ENCODE measurements around the gene NAT16. TPM values are rescaled to one million over a fixed set of nuclear protein-coding genes. Genes with fewer than 3 reads are reported as not detected.
"Not testable (repeated sequence)": the region's sequence is repeated elsewhere in the genome, so short reads cannot be mapped to it uniquely, and the experiment has no call there.

Gene NAT16
- total and polyA plus RNA-seq, 7 experiments from 2014 or later: not detected

DNA sequence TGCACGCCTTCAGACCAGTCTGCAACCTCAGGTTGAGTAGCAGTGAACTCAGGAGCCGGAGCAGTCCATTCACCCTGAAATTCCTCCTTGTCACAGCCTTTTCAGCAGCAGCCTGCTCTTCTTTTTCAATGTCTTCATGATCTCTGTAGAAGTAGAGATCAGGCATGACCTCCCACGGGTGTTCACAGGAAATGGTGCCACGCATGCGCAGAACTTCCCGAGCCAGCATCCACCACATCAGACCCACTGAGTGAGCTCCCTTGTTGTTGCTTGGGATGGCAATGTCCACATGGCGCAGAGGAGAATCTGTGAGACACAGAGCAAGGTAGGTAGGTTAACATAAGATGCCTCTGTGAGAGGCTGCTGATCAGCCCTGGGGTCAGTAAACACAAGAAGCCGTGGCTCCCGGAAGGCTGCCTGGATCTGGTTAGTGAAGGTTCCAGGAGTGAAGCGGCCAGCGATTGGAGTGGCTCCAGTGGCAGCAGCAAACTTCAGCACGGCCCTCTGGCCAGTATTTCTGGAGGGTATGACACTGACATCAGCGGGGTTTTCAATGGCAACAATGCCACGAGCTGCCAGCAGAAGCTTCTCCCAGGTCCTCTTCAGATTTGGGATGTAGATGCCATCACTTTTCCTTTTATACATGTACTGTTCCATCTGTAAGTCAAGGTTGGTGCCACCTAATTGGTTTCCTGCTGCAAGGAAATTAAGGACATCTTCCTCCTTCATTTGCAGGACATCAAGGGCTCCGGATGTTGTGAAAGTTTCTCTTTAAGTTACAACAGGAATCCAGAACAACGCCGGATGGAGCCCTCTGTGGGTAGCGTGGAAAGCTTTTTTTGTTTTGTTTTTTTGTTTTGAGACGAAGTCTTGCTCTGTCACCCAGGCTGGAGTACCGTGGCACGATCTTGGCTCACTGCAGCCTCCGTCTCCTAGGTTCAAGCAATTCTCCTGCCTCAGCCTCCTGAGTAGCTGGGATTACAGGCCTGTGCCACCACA lies 23.9 kb upstream of the NAT16 start:
- peak overlapping the region; percentile 27 to 86 (median 74) for H3K4me3 Mint-ChIP-seq
- H3K4me1 ChIP-seq (ENCODE audit: control insufficient read depth in 2 of 2, insufficient read depth in 2 of 2, low read length in 2 of 2); H3K9me3 Mint-ChIP-seq; H3K9me3 ChIP-seq (ENCODE audit: control insufficient read depth in 2 of 3, low read length in 3 of 3); H3K36me3 ChIP-seq (ENCODE audit: control insufficient read depth in 2 of 3, insufficient read depth in 3 of 3, low read length in 3 of 3); H3K27me3 ChIP-seq (ENCODE audit: control insufficient read depth in 2 of 2, insufficient read depth in 2 of 2, low read length in 2 of 2); H3K27ac ChIP-seq (ENCODE audit: low read depth, low read length): not testable (repeated sequence)
- peak overlapping the region; percentile 17 for H3K4me3 ChIP-seq (ENCODE audit: low read length)
- ChIA-PET POLR2A (interaction anchor here (1.4 to 3.0 kb wide), 5 partner anchors 9 to 40 kb away, joined by 5 to 16 read pairs (median 7); partner anchors contain the start of genes FIS1, PLOD3 and ZNHIT1), CTCF (interaction anchor here (0.6 to 3.1 kb wide), 3 partner anchors 11 to 60 kb away, joined by 3 to 14 read pairs (median 9); partner anchors contain the start of genes PLOD3 and ZNHIT1)
- H3K36me3 Mint-ChIP-seq: peaks cover 0 to 21% (median 8%) of the 10 kb centered on the region in 5 donors
- peaks cover 19 to 39% (median 28%) of the 10 kb centered on the region in 5 donors for H3K27me3 Mint-ChIP-seq
- H3K4me1 Mint-ChIP-seq: peaks cover 0 to 22% (median 16%) of the 10 kb centered on the region in 7 donors
- peak in 6 of 9 donors; percentile 28 to 47 (median 39) for DNase-seq
- intact Hi-C loops (cut with micrococcal nuclease): loop anchor here in 1 of 2 donors (1.0 kb wide), 1 partner anchor 12 kb away; no protein-coding TSS in a partner anchor
- ATAC-seq: peak; percentile 47
- peak overlapping the region; percentile 51 to 93 (median 82) for H3K27ac Mint-ChIP-seq

DNA sequence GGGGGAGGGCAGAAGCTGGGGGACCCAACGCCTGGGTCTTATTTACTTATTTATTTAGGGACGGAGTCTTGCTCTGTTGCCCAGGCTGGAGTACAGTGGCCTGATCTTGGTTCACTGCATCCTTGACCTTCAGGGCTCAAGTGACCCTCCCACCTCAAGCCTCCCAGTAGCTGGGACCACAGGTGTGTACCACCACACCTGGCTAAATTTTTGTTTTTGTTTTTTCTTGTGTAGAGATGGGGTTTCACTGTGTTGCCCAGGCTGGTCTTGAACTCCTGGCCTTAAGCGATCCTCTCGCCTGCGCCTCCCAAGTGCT lies 22.5 kb upstream of the NAT16 start:
- no peak for ATAC-seq
- H3K36me3 ChIP-seq (ENCODE audit: control insufficient read depth in 2 of 3, insufficient read depth in 3 of 3, low read length in 3 of 3): no peaks in the 10 kb centered on the region
- peaks cover 0 to 7% of the 10 kb centered on the region in 2 donors for H3K27me3 ChIP-seq (ENCODE audit: control insufficient read depth in 2 of 2, insufficient read depth in 2 of 2, low read length in 2 of 2)
- peak overlapping the region in 2 of 10 donors; percentile 65 to 79 for H3K4me3 Mint-ChIP-seq
- no peak overlapping the region for H3K27ac ChIP-seq (ENCODE audit: low read depth, low read length)
- CTCF ChIA-PET: interaction anchor here (2.6 kb wide), 1 partner anchor 10 kb away, joined by 9 read pairs; no protein-coding TSS in a partner anchor
- no peaks in the 10 kb centered on the region for H3K9me3 Mint-ChIP-seq
- no peak for DNase-seq
- H3K27me3 Mint-ChIP-seq: peaks cover 19 to 41% (median 28%) of the 10 kb centered on the region in 5 donors
- intact Hi-C loops (cut with micrococcal nuclease): no loop called here
- no peak overlapping the region for H3K27ac Mint-ChIP-seq
- peaks cover 0 to 2% of the 10 kb centered on the region in 2 donors for H3K4me1 ChIP-seq (ENCODE audit: control insufficient read depth in 2 of 2, insufficient read depth in 2 of 2, low read length in 2 of 2)
- peaks cover 0 to 22% (median 16%) of the 10 kb centered on the region in 7 donors for H3K4me1 Mint-ChIP-seq
- H3K9me3 ChIP-seq (ENCODE audit: control insufficient read depth in 2 of 3, low read length in 3 of 3): no peaks in the 10 kb centered on the region
- no peak overlapping the region for H3K4me3 ChIP-seq (ENCODE audit: low read length)
- peaks cover 0 to 12% (median 1%) of the 10 kb centered on the region in 5 donors for H3K36me3 Mint-ChIP-seq
- POLR2A ChIA-PET: interaction anchor here (2.0 to 3.0 kb wide), 2 partner anchors 14 to 41 kb away, joined by 8 to 16 read pairs; partner anchors contain the start of genes PLOD3 and ZNHIT1

DNA sequence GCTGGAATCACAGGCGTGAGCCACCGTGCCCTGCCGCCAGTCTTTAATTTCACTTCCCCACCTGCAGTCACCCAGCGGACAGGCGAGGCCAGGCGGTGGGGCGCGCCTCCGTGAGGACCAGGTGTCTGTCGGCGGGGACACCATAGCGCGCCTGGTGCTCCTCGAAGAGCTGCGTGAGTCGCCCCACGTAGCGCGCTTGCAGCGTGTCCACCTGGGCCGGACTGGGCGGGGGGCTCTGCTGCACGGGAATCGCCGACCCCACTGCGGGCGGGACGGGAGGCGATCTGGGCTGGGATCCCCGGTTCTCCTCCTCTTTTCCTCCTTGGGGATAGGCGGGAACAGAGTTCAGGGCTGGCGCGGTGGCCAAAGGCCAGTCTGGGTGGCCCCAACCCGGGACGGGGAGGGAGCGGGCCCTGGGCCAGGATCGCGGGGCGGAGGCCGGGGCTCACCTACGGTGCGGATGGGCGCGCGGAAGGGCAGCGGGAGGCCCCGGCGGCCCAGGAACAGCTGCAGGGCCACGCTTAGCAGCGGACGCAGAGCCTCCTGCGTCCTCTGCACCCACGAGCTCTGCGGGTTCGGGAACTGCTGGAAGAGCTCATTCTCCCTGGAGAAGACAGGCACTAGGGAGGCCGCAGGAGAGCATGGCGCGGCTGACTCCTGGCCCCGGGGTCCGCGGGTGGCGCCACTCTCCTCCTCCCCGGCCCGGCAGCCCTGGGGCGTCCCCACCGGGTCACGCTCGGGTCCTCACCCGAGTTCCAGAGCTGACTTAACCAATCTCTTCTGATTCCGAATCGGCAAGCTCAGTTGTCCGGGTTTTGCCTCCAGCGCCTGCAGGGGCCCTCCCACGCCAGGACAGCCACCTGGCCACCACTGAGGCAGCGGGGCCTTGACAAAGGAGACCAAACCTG lies 21.9 kb upstream of the NAT16 start:
- ChIA-PET POLR2A (interaction anchor here (0.8 to 2.0 kb wide), 2 partner anchors 16 to 42 kb away, joined by 5 to 8 read pairs; partner anchors contain the start of genes PLOD3 and ZNHIT1), CTCF (interaction anchor here (1.1 to 2.6 kb wide), 2 partner anchors 9 to 58 kb away, joined by 5 to 9 read pairs; no protein-coding TSS in a partner anchor)
- H3K4me1 ChIP-seq (ENCODE audit: control insufficient read depth in 2 of 2, insufficient read depth in 2 of 2, low read length in 2 of 2): peaks cover 0 to 2% of the 10 kb centered on the region in 2 donors
- H3K9me3 ChIP-seq (ENCODE audit: control insufficient read depth in 2 of 3, low read length in 3 of 3): no peaks in the 10 kb centered on the region
- peaks cover 0 to 7% of the 10 kb centered on the region in 2 donors for H3K27me3 ChIP-seq (ENCODE audit: control insufficient read depth in 2 of 2, insufficient read depth in 2 of 2, low read length in 2 of 2)
- Mint-ChIP-seq H3K4me1 (peaks cover 0 to 22% (median 16%) of the 10 kb centered on the region in 7 donors), H3K27me3 (peaks cover 19 to 43% (median 29%) of the 10 kb centered on the region in 5 donors), H3K27ac (no peak overlapping the region), H3K9me3 (no peaks in the 10 kb centered on the region), H3K36me3 (peaks cover 0 to 12% (median 1%) of the 10 kb centered on the region in 5 donors), H3K4me3 (peak overlapping the region in 6 of 10 donors; percentile 23 to 65 (median 42))
- intact Hi-C loops (cut with micrococcal nuclease): no loop called here
- ATAC-seq: no peak
- no peak overlapping the region for H3K4me3 ChIP-seq (ENCODE audit: low read length)
- H3K27ac ChIP-seq (ENCODE audit: low read depth, low read length): no peak overlapping the region
- DNase-seq: no peak
- no peaks in the 10 kb centered on the region for H3K36me3 ChIP-seq (ENCODE audit: control insufficient read depth in 2 of 3, insufficient read depth in 3 of 3, low read length in 3 of 3)

DNA sequence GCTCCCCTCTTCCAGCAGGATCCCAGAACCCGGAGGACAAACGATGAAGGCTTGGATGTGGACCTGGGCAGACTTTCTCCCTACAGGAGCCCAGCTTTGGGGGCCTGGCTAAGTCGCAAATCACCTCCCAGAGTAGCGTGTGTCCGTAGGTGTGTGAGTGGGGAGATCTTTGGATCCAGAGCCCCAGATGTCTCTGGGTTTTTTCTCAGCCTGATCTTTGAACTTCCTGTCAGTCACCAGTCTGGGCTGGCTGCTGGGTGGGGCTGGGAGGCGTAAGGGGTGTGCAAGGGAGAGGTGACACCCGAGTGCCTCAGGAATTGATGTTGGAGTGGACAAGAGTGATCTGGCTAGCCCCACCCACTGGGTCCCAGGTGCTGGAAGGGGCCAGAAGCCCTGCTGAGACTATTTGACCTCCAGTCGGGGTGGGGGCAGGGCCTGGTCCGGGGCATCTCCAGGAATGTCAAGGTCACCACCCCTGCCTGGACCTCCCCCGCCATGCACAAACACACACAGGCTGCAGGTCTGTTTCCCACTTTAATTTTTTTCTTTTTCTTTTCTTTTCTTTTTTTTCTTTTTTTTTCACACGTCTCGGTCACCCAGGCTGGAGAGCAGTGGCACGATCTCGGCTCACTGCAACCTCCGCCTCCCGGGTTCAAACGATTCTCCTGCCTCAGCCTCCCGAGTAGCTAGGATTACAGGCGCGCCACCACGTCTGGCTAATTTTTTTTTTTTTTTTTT lies 20.9 kb upstream of the NAT16 start, which contains the start of gene MOGAT3:
Gene MOGAT3 (minus strand): TSS at position 175 of the 738 bp plus-strand sequence. CDS start 182 bp downstream, outside the sequence.
- no peaks in the 10 kb centered on the region for H3K36me3 ChIP-seq (ENCODE audit: control insufficient read depth in 2 of 3, insufficient read depth in 3 of 3, low read length in 3 of 3)
- Mint-ChIP-seq H3K27me3 (peaks cover 19 to 43% (median 29%) of the 10 kb centered on the region in 5 donors), H3K27ac (no peak within 1 kb of the TSS), H3K36me3 (peaks cover 0 to 5% (median 1%) of the 10 kb centered on the region in 5 donors), H3K9me3 (no peaks in the 10 kb centered on the region), H3K4me3 (peak within 1 kb of the TSS in 8 of 10 donors; percentile 42 to 69 (median 56)), H3K4me1 (peaks cover 0 to 22% (median 16%) of the 10 kb centered on the region in 7 donors)
- H3K9me3 ChIP-seq (ENCODE audit: control insufficient read depth in 2 of 3, low read length in 3 of 3): no peaks in the 10 kb centered on the region
- peaks cover 0 to 2% of the 10 kb centered on the region in 2 donors for H3K4me1 ChIP-seq (ENCODE audit: control insufficient read depth in 2 of 2, insufficient read depth in 2 of 2, low read length in 2 of 2)
- H3K27ac ChIP-seq (ENCODE audit: low read depth, low read length): no peak within 1 kb of the TSS
- H3K27me3 ChIP-seq (ENCODE audit: control insufficient read depth in 2 of 2, insufficient read depth in 2 of 2, low read length in 2 of 2): peaks cover 0 to 7% of the 10 kb centered on the region in 2 donors
- ChIA-PET POLR2A (interaction anchor here (0.6 to 1.0 kb wide), 2 partner anchors 22 to 53 kb away, joined by 3 read pairs; no protein-coding TSS in a partner anchor), CTCF (interaction anchor here (0.9 to 1.1 kb wide), 2 partner anchors 8 to 57 kb away, joined by 3 to 5 read pairs; no protein-coding TSS in a partner anchor)
- no peak within 1 kb of the TSS for H3K4me3 ChIP-seq (ENCODE audit: low read length)
- ATAC-seq (no peak), DNase-seq (no peak)
- intact Hi-C loops (cut with micrococcal nuclease): no loop called here

DNA sequence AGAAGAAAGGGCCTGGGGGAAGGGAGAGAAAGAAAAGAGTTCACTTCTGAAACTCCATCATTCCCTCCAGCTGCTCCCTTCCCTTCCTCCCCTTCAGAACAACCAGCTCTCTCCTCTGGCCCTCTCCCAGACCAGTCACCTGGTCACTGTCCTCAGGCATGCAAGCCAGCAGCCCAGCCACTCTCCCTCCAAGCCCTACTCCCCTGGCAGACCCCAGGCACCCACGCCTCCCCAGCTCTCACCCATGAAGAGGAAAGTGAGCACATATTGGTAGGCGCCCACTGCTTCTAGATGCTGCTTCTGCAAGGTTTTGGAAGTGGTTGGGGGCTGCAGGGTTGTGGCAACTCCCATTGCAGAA lies 20.4 kb upstream of the NAT16 start:
- ATAC-seq (no peak), DNase-seq (no peak)
- Mint-ChIP-seq H3K36me3 (peaks cover 0 to 4% (median 0%) of the 10 kb centered on the region in 5 donors), H3K27me3 (peaks cover 19 to 43% (median 29%) of the 10 kb centered on the region in 5 donors), H3K4me3 (no peak overlapping the region), H3K9me3 (no peaks in the 10 kb centered on the region), H3K4me1 (peaks cover 0 to 22% (median 16%) of the 10 kb centered on the region in 7 donors), H3K27ac (no peak overlapping the region)
- Histone ChIP-seq H3K4me1 (ENCODE audit: control insufficient read depth in 2 of 2, insufficient read depth in 2 of 2, low read length in 2 of 2) (peaks cover 0 to 2% of the 10 kb centered on the region in 2 donors), H3K9me3 (ENCODE audit: control insufficient read depth in 2 of 3, low read length in 3 of 3) (no peaks in the 10 kb centered on the region), H3K4me3 (ENCODE audit: low read length) (no peak overlapping the region), H3K36me3 (ENCODE audit: control insufficient read depth in 2 of 3, insufficient read depth in 3 of 3, low read length in 3 of 3) (no peaks in the 10 kb centered on the region), H3K27ac (ENCODE audit: low read depth, low read length) (no peak overlapping the region), H3K27me3 (ENCODE audit: control insufficient read depth in 2 of 2, insufficient read depth in 2 of 2, low read length in 2 of 2) (peaks cover 0 to 7% of the 10 kb centered on the region in 2 donors)
- ChIA-PET POLR2A (interaction anchor here (0.6 to 1.0 kb wide), 3 partner anchors 22 to 53 kb away, joined by 3 to 4 read pairs (median 3); no protein-coding TSS in a partner anchor), CTCF (interaction anchor here (0.9 kb wide), 1 partner anchor 8 kb away, joined by 3 read pairs; no protein-coding TSS in a partner anchor)
- intact Hi-C loops (cut with micrococcal nuclease): no loop called here

Data from naive thymus-derived CD4-positive, alpha-beta T cell (primary cell).